ENCODE measurements around the gene DOCK7.

DNA sequence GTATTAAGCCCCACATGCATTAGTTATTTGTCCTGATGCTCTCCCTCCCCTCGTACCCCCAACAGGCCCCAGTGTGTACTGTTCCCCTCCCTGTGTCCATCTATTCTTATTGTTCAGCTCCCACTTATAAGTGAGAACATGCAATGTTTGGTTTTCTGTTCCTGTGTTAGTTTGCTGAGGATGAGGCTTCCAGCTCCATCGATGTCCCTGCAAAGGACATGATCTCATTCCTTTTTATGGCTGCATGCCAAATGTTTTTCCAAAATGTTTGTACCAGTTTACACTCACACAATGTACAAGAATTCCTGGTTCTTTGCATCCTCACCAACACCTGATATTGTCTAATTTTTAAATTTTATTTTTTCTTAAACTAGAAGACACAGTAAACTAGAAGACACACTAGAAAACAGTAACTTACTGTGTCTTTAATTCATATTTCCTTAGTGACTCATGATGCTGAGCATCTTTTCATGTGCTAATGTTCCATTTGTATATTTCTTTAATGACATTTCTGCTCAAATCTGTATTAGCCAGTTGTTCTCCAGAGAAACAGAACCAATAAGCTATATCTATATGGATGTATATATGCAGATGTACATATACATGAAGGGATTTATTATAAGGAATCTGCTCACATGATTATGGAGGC is 270.7 kb downstream of the DOCK7 start:
- TF ChIP-seq, protein P1, sequence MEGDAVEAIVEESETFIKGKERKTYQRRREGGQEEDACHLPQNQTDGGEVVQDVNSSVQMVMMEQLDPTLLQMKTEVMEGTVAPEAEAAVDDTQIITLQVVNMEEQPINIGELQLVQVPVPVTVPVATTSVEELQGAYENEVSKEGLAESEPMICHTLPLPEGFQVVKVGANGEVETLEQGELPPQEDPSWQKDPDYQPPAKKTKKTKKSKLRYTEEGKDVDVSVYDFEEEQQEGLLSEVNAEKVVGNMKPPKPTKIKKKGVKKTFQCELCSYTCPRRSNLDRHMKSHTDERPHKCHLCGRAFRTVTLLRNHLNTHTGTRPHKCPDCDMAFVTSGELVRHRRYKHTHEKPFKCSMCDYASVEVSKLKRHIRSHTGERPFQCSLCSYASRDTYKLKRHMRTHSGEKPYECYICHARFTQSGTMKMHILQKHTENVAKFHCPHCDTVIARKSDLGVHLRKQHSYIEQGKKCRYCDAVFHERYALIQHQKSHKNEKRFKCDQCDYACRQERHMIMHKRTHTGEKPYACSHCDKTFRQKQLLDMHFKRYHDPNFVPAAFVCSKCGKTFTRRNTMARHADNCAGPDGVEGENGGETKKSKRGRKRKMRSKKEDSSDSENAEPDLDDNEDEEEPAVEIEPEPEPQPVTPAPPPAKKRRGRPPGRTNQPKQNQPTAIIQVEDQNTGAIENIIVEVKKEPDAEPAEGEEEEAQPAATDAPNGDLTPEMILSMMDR (IDR thresholded peaks at IDR 0.05): no peak
- no peak for TF ChIP-seq POLR2A (IDR thresholded peaks at IDR 0.05)
